IPS-NIHi7 (cell line): ENCODE data around the gene DNAJC1.

ENCODE experiments used
- DNase-seq: peaks from one replicate; pipeline ENCODE4 v3.0.0; 2012; ENCODE audit warnings: mixed read lengths; ENCODE audit errors: extremely low spot score

DNAJC1 gene

DNA sequence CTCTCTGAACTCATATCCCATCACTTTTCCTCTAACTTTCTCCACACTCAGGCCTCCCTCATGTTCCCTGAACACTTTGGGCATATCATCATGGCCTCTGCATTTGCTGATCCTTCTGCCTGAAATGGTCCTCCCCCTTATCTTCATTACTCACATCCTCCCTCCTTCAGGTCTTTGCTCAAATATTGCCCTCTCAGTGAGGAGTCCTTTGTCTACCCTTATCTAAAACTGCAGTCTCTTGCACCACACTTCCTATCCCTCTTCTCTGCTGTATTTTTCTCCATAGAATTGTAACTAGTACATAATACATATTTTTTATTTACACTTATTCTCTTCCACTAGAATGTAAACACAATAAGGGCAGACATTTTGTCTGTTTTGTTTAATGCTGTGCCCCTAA is 41.7 kb downstream of the DNAJC1 start:
- no peak for DNase-seq

DNA sequence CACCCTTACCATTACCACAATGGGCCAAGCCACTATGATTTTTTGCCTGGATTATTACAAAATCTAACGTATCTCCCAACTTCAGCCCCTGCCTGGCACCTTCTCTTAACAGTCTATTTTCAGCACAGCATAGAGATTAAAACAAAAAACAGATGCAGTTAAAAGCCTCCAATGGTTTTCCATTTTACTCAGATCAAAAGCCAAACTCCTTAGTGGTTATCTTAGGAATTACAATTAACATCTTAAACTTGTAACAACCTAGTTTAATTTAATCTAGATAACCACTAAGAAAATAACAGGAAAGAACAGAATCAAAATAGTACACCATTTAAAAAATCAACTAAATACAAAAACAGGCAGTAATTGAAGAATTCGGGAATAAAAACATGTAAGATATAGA is 43.5 kb downstream of the DNAJC1 start:
- no peak for DNase-seq

DNA sequence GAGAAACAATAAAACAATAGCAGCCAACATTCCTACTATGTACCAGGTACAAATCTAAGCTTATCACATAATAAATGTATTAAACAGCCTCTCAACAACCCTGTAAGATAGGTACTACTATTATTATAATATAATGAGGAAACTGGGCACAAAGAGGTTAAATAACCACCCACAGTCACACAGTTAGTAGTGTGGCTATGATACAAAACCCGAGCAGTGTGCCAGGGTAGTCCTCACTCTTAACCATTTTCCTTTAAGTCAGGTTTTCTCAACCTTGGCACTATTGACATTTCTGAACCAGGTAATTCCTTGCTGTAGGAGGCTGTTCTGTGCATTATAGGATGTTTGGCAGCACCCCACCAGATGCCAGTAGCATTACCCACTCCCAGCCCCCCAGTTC is 48.8 kb downstream of the DNAJC1 start:
- DNase-seq, result no peak

DNA sequence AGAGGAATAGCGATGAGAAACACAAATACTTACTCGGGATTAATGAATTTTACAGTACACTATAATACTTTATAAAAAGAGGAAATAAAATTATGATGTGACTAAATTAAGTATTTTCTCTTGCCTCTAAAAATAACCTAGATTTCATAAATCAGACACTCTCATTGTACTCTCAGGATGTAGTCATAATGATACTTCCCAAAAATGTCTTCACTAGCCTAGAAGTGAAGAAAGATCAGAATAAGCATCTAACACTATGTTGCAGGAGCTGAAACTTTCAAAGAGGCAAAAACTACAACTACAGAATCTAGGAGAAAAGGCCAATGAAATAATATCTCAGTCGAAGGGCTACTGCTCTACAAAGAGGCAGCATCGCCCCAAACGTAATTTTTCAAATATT is 49.4 kb downstream of the DNAJC1 start:
- no peak for DNase-seq

DNA sequence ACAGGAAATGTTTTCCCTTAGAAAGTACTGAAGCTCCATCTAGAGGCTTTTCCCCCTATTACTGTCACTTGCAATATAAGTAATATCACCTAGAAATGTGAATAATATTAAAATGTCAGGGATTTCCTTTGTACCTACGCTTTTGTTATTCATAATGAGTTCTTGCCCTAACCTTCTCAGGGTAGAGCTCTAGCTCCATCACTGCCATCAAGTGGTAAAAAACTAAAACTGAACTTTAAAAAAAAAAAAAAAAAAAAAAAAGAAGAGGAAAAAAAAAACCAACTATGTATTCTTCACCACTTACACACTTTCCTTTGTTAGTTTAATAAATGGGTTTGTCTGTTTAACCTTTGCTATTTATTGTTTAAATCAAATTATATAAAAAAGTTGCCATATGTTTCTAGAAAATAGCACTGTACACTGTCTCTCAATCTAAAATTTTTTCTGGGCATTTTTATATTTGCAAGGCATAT is 49.9 kb downstream of the DNAJC1 start:
- peak; percentile 43 for DNase-seq

DNA sequence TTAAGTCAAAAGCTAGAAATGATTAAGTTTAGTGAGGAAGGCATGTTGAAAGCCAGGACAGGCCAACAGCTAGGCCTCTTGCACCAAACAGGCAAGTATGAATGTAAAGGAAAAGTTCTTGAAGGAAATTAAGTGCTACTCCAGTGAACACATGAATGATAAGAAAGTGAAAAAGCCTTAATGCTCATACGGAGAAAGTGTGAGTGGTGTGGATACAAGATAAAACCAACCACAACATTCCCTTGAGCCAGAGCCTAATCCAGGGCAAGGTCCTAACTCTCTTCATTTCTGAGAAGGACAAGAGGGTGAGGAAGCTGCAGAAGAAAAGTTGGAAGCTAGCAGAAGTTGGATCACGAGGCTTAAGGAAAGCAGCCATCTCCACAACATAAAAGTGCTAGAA is 53.0 kb downstream of the DNAJC1 start:
- DNase-seq, result no peak

DNA sequence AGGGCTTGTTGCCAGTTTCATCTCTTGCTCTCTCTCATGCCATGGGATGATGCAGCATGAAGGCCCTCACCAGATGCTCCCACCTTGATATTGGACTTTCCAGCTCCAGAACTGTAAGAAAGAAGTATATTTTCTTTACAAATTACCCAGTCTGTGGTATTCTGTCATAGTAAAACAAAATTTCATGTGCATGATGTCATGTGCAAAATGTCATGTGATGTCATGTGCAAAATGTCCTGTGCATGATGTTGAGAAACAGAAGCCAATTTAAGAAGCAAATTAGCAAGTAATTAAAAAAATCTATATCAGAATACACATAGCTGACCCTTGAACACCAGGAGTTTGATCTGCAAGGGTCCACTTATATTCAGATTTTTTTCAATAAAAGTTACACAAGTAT is 56.6 kb downstream of the DNAJC1 start:
- DNase-seq, result no peak

DNA sequence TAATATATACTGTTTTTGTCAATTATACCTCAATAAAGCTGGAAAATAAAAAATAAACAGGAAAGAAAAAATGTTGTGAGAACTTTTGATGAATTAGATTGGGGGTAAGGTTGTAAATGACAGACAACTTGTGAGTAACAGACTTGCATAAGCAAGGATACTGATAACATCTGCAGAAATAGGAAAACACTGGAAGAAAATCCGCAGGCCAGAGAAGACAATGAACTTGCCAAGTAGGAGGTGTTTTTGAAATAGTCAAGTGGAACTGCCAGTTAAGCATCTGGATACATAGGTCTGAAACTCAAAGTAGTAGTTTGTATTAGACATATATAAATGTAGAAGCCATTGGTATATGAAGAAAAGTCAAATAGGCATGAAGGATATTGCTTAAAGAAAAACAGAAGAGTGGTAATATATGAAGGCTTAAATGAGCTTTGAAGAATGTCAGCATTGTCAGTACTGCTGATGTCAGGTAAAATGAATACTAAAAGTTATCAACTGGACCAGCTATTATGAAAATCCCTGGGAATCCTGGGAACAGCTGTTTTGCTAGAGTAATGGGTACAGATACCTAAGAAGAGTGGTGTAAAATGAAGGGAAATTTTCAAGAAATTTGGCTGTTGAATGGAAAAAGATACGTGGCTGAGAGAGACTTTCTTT is 58.7 kb downstream of the DNAJC1 start:
- DNase-seq, result no peak

DNA sequence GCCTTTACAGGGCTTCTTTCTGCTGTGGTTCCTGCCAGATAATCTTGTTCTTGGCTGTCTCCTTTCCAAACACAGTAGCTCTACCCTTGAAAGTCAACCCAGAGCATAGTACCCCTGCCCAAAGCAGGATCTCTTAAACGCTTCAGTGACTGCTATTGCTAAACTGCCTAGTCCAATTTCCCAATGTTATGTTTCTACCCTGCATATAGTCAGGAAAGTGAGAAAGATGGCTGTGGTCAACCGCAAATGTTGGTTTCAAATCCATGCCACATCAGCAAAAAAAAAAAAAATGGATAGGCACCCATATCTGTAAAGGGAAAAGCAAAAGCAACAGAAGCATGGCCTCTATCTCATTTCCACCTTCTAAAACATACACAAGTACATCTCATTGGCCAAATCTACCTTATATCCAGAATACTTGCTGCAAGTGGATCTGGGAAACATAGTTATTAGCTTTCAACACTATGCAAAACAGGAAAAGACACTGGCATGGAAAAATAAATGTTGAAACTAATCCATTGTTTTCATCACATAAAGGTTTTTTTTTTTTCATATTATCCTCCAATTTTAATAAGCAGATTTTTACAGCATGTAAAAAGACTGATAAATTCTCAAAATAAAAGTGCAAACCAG is 59.8 kb downstream of the DNAJC1 start:
- DNase-seq, result no peak

DNA sequence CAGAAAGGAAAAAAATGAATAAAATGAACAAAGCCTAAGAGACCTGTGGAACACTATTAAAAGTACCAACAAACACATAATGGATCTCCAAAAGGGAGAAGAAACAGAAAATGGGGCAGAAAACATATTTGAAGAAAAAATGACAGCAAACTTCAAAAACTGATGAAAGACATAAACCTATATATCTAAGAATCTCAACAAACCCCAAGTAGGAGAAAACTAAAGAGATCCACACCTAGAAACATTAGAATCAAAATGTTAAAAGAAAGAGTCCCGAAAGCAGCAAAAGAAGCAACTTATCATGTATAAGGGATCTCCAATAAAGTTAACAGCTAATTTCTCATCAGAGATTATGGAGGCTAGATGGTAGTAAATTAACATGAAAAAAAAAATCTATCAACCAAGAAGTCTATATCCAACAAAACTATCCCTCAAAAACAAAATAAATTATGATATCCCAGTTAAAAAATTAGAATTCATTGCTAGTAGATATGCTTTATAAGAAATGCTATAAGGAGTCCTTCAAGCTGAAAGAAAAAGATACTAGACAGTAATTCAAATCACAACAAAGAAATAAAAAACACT is 68.0 kb downstream of the DNAJC1 start:
- DNase-seq, result no peak

DNA sequence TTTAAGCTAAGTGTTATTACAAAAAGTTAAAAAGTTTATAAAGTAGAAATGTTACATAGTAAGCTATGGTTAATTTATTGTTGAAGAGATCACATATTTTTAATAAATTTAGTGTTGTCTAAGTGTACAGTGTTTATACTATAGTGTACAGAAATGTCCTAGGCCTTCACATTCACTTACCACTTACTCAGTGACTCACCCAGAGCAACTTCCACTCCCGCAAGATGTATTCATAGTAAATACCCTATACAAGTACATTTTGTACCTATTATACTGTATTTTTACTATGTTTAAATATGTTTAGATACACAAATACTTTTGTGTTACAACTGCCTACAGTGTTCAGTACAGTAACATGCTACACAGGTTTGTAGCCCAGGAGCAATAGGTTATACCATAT is 69.2 kb downstream of the DNAJC1 start:
- DNase-seq, result no peak

DNA sequence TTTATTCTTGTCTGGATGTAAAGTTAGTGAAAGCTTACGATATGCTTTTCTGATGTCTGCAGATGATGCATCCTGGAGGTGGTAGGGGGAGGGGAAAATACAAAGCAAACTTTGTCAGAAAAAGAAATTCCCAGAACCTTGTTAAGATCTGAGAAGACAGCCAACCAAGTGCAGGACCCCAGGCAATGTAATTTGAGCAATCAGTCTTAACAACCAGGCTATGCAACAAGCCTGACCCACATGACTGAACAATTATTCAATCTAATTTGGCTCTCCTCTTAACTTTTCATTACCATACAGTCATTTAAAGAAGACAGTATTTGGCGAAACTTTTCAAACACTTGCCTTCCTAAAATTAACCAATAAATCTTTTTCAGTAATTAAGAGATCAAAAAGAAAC is 74.5 kb downstream of the DNAJC1 start:
- DNase-seq, result peak; percentile 18

DNA sequence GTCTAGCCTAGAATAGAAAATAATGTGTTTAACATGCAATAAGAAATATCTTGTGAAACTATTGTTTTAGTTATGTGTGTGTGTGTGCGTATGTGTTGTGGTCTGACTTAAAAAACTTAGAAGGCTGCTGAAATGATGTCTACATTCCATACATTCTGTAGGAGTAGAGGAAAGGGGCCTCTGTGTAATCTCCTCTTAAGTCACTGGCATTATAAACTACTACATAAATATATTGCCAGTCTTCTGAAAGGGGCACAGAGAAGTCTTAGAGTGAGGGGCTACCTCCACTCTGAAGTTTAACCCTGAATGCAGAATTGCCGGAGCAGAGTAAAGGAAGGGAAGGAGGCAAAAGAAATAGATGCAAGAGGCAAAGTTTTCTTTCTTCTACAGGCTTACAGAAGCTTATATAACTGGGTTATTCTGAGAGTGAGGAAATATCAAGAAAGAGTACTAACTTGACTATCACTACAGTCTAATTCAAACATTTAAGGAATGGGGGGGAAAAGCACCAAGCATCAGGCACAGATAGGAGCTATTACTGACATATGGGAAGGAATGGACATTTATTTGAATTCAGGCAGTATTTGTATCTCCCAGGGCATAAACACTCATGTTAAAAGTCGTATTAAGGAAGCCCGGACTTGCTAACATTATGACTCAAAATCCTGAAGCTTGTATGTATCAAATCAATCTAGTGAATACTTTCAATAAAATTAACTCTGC is 75.7 kb downstream of the DNAJC1 start:
- DNase-seq, result no peak

DNA sequence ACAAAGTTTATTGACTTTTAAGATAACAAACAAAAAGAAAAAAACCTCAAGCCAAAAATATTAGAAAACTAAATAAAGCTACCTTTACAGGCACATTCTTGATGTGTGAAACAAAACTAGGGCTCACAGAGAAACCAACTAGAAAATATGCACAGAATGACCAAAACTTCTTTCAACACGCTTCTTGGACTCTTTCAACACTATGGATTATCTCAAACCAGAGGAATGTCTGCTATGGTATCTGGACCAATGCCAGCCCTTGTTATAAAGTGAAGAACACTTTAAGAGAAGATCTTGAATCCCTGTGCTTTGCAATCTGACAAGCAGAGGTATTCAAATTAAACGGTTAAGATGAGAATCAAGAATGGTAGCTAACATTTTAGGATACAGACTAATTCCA is 76.6 kb downstream of the DNAJC1 start:
- no peak for DNase-seq

DNA sequence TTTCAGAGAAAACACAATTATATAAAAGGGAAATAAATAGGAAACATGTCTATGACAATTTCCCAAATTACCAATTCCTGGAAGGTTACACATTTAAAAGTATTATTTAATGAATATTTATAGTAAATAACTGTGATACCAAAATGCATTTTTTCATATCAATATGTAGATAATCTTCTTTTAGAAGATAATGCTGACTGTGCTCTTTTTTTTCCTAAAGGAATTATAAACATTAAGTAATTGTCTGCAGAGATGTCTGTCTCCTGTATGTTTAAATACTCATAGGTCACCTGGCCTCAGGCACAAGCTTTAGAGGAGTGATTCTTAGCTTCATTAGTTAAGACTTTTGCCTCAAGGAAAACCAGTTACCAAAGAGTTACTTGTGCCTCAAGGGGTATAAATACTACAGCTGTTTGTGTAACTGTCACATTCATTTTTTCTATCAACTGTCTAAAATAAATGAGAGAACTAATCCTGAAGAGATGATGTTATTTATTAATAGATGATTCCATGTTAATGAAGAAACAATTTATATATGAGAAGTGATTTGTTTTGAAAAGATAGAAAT is 77.1 kb downstream of the DNAJC1 start:
- no peak for DNase-seq

DNA sequence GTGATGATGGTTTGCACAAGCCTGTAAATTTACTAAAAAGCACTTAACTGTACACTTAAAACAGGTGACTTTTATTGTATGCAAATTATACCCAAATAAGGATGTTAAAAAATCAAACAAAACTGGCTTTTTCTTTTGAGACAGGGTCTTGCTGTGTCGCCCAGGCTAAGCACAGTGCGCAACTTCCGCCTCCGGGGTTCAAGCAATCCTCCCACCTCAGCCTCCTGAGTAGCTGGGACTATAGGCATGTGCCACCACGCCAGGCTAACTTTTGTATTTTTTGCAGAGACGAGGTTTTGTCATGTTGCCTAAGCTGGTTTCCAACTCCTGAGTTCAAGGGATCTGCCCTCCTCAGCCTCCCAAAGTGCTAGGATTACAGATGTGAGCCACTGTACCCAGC is 77.7 kb downstream of the DNAJC1 start:
- DNase-seq, result no peak

DNA sequence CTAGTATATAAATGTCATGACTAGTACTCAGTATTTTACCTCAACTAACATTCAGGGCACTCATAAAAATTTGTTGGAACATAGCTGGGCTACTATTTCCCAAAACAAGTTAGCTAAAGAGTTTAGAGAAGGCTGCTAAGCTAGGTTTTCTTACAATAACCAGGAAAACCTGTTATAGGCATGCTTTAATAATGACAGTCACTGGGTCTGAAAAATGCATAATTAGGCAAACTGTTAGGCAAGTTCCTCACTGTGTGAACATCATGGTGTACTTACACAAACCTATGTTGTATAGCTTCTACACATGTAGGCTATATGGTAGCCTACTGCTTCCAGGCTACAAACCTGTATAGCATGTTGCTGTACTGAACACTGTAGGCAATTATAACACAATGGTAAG is 79.0 kb downstream of the DNAJC1 start:
- DNase-seq, result no peak

DNA sequence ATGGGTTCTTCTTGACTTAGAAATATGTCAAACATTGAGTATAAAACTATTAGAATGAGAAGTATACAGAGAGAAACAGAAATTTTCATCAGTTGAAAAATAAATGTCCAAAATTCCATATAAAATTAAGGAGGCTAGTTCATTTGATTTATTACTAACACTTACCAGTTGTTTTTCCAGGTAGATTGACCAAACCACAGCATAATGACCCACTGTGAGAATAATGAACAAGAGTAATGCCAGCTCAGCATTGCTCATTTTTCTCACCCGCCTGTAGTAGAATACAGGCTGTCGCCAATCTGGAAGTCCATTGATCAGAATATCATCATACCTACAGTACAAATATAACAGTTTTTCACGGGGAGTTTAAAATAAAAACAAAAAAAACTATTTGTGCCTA is 82.9 kb downstream of the DNAJC1 start:
- DNase-seq, result no peak

DNA sequence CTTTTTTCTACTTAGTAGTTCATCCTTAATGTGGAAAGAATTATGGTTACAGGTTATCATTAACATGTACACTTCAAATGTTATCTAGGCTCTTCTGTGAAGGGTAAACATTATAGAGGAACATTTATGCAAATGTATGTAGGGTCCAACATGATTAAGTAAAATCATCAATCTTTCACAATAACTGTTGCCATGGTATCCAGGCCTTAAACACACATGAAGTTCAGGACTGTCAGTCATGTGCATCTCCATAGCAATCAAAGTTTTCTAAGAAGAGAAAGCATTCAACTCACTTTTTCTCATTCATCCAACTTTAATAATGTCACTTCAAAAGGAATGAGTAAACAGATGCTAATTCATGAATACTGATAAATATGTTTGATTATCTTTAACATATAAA is 83.6 kb downstream of the DNAJC1 start:
- DNase-seq, result no peak

DNA sequence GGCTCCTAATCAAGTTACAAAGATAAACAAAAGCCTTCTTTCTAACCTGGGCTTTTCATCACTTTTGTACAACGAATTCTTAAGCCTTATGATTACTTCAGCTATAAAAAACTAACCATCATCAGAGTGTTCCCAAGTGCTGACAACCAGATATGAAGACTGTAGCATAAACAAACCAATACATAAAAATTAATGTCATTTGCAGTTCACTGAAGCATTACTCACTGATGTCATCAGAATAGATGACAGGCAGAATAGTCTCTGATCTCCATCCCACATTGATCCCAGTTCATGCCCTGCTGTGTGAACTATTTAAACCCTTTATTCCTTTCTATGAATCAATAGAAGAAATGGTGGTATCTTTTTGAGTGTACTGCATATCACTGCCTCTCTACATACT is 84.4 kb downstream of the DNAJC1 start:
- DNase-seq, result no peak

DNA sequence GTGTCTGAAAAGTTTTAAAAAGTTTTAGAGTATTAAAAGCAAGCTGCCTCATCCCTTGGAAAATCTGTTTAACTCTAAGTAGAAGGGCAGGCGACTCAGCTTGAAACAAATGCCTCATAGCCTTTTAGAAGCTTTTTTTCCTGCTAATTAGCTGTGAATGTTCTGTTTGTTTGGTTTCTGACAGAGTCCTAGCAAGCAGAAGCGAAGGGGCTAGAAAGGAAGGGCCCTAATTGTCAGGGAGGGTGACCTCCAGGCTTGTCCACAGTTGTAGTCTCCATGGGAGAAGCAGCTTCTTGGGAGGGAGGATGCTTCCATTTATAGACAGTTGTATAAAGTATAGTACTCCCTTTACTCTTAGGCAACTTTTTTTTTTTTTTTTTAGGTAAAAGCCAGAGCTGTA is 90.9 kb downstream of the DNAJC1 start:
- DNase-seq, result peak; percentile 20

DNA sequence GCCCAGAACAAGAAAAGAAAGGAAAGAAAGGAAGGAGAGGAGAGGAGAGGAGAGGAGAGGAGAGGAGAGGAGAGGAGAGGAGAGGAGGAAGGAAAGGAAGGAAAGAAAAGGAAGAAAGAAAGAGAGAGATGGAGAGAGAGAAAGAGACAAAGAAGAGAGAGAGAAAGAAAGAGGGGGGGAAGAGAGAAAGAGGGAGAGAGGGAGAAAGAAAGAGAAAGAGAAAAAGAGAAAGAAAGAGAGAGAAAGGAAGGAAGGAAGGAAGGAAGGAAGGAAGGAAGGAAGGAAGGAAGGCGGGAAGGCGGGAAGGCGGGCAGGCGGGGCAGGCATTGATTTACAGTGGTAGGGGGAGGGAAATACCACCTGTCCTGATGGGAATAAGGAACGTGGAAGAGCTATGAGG is 92.7 kb downstream of the DNAJC1 start:
- no peak for DNase-seq

DNA sequence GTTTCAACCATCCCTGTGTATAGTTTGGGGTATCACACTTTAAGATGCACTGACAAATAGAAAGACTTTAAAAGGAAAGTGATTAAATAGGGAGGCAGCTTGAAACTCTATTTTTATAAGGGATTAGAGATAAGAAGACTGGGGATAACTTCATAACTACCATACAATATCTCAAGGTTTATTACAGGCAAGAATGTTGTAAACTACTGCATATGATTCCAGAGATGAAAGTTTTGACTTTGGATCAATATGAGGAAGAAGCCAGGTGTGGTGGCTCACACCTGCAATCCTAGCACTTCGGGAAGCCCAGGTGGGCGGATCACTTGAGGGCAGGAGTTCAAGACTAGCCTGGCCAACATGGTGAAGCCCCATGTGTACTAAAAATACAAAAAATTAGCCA is 96.1 kb downstream of the DNAJC1 start:
- no peak for DNase-seq
